UCSD-AML1 (cell line): Measurements from ENCODE around the gene NEUROG1.
"Not testable (repeated sequence)": the region's sequence is repeated elsewhere in the genome, so short reads cannot be mapped to it uniquely, and the experiment has no call there.

Experiments used
- DNase-seq: peaks from one replicate; lab custom pipeline; 2025; ENCODE audit not compliant: unreplicated experiment; lab: John Stamatoyannopoulos, UW

Gene NEUROG1

DNA sequence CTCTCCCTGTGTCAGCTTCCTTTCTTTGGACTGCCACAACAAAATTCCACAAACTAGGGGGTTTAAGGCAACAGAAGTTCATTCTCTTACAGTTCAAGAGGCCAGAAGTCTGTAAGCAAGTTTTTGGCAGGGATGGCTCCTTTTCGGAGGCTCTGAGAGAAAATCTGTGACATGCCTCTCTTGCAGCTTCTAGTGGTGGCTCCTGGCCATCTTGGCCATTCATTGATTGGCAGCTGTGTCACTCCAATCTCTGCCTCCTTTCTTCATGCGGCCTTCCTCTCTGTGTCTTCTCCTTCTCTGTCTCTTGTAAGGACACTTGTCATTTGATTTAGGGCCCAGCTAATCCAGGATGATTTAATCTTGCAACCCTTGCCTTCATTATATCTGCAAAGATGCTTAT is 2.0 kb upstream of the NEUROG1 start:
- DNase-seq: no peak

GRCh38 chr5:135537271-135537670 is 1.5 kb upstream of the NEUROG1 start:
- DNase-seq: no peak

DNA sequence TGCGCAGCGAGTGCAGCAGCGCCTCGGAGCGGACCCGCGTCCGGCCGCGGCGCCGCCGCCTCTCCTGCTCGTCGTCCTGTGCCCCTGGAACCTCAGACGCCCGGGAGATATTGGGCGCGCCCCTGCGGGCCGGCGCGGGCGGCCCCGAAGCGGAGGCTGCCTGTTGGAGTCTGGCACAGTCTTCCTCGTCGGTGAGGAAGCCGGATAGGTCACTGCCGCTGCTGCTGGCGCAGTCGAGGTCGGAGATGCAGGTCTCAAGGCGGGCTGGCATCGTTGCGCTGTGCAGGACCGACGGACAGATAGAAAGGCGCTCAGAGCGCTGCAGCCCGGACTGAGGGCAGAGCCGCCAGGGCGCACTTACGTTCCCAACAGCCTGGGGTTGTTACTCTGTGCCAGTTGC is 344 bp downstream of the NEUROG1 start:
- no peak for DNase-seq

DNA sequence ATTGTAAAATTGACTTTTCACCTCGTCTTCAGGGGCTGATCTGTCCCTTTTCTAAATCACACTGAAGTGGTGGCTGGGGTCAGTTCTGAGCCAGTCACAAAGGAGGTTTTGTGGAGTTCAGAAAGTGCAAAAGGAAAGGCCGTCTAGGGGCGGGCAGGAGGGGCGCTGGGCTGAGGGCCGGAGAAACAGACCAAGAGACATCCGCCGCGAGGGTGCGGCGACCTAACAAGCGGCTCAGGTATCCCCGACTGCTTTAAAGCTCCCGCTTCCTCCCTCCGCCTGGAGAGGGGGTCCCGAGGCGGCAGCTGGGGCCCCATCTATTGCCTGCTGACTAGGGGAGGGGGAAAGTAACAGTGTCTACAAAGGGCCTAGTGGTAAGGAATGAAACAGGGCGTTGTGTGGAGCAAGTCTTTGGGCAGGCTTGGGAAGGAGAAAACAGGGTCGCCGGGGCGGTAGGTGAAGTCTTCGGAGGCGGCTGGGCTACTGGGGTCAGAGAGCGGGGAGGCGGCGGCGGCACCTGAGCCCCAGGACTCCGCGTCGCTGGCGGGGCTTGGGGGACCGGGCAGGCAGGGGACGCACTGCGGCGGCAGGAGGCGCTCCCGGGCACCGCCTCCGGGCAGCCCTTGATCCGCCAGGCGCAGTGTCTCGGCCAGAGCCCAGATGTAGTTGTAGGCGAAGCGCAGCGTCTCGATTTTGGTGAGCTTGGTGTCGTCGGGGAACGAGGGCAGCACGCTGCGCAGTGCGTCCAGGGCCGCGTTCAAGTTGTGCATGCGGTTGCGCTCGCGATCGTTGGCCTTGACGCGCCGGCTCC is 950 bp downstream of the NEUROG1 start:
- no peak for DNase-seq

DNA sequence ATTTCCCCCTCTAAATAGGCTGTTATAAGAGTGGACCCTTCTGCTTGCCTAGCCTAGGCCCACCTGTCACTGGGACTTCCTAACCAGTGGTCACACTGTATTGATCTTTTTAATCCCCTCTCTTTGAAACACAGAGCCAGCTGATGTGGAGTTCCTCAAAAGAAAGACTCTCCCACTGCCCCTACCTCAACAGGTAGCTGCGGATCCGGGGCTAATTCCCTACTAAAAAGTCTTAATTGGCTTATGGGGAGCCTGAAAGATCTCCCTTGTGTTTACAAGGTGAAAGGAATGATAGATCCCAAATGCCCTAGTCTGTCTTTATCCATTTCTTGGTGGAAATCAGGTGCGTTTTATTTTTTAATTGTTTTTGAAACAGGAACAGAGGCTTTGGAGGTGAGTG is 2.0 kb downstream of the NEUROG1 start:
- no peak for DNase-seq

DNA sequence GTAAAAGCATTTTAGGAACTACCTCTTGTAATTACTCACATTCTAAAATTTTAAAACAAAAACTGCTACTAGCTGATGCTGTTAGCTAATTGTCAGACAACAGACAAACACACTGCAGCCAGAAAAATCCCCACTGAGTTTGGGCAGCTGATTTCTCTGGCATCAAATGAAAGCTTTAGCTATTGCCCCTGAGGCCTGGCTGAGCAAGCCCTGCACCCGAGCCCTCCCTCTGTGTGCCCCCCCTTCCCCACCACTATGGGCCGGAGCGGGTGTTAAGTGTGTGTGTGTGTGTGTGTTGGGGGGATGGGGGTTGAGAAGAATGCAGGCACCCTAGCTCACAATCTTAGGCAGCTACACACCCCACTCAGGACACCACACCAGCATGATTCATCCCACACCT is 2.4 kb downstream of the NEUROG1 start:
- DNase-seq: no peak

DNA sequence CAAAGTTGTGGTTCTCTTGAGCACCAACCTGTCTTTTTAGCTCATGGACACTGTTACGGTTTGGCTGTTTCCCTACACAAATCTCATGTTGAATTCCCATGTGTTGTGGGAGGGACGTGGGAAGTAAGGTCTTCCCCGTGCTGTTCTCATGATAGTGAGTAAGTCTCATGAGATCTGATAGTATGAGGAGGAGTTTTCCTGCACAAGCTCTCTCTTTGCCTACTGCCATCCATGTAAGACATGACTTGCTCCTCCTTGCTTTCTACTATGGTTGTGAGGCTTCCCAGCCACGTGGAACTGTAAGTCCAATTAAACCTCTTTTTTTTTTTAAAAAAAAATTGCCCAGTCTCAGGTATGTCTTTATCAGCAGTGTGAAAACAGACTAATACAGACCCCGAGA is 6.2 kb downstream of the NEUROG1 start:
- not testable (repeated sequence) for DNase-seq

- DNase-seq: no peak
These were observed 8.8 kb downstream of the NEUROG1 start for GRCh38 chr5:135526924-135527323.

- DNase-seq: no peak
These were observed 13.8 kb downstream of the NEUROG1 start for GRCh38 chr5:135521964-135522363.

DNA sequence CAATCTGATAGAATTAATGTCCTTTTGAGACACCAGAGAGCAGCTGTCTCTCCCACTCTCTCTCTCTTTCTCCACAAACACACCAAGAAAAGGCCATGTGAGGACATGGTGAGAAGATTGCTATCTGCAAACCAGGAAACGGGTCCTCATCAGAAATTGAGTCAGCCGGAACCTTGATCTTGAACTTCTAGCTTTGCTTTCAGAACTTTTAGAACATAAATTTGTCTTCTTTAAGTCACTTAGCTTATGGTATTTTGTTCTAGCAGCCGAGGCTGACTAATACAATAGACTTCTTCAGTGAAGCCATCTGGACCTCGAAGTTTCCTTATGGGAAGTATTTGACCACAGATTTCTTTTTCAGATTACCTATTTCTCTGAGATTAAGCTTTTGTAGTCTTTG is 18.1 kb downstream of the NEUROG1 start:
- DNase-seq: no peak

GRCh38 chr5:135514116-135514515 is 21.6 kb downstream of the NEUROG1 start:
- DNase-seq: no peak

DNA sequence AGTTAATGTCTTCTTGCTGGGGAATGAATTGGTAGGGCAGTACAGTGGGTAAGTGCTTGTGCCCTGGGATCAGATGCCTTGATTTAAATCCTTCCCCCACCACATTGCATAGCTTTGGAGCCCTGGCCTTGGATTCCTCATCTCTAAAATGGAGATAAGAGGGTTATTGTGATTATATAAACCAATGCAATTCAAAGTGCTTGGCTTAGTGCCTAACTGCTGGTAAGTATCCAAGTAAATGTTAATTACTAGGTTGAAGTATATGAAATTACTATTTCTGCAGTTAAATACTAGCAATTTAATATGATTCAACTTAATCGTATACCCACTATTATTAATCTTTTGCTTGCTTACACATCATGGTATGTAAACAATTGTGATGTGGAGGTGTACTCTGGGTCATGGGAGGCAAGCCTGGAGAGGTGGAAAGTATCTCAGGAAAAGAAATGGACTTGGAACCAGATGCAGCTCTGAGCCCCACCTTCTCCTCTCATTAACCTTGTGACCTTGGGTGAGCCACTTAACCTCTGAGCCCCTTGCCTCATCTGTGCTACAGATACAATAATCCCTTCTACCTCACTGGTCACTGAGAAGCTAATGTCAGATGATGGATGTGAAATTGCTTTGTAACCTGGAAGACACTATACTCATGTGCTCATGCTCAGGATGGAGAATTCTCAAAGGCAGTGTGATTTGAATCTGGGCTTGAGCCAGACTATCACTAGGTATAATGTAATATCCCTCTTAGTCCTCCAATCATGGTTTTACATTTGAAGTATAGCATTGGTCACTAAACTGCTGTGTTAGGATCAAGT is 23.8 kb downstream of the NEUROG1 start:
- no peak for DNase-seq

GRCh38 chr5:135509995-135510394 is 25.8 kb downstream of the NEUROG1 start:
- DNase-seq: no peak

GRCh38 chr5:135508496-135509005 is 27.2 kb downstream of the NEUROG1 start:
- DNase-seq: no peak

- DNase-seq: no peak
These were observed 29.8 kb downstream of the NEUROG1 start for GRCh38 chr5:135505973-135506372.

DNA sequence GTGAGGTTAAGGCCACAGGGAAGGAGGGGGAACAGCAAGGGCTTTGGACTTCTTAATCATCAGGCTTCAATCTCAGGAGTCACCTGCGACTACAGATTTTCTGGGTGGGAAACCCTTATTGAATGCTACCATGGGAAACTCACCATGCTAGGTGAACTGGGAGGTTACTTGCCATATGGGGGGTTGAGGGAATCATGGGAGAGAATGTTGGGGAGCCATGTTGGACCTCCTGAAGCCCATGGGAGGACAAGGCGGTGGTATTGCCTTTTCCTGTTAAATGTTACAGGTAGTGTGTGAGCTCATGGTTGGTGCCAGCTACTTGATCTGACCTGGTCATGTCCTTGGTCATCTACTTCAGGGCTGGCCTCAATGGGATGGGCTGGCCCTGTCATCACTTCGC is 31.4 kb downstream of the NEUROG1 start:
- no peak for DNase-seq

DNA sequence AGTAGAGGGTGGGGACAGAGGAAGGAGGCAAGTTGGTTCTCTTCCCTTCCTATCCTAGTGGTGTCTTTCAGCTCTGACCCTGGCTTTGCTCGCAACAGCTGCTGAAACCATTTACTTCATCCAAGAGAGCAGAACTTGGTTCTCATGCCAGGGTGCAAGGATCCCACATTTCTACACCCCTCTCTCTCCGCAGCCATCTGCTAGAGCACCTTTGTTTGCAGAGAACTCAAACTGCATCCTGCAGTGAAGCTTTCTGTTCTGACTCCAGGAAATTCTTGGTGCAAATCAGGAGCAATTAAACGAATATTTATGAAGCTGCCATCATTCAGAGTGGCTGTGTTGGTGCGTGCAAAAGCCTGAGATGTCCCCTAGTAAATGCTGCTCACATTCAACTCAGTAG is 31.9 kb downstream of the NEUROG1 start:
- DNase-seq: no peak

GRCh38 chr5:135502836-135503520 is 32.8 kb downstream of the NEUROG1 start:
- no peak for DNase-seq

GRCh38 chr5:135501965-135502364 is 33.8 kb downstream of the NEUROG1 start:
- DNase-seq: no peak

GRCh38 chr5:135498637-135498995 is 37.1 kb downstream of the NEUROG1 start:
- no peak for DNase-seq

- no peak for DNase-seq
These were observed 37.7 kb downstream of the NEUROG1 start for GRCh38 chr5:135497971-135498636.
